Measurements from ENCODE around the gene MAD1L1. TPM values are rescaled to one million over a fixed set of nuclear protein-coding genes. Genes with fewer than 3 reads are reported as not detected.

MAD1L1 gene
- total and polyA plus RNA-seq, 2 of the 8 experiments (the other 6 are each of a cell fraction or from before 2014, with no cell fraction given): 40.4 to 44.6 TPM

GRCh38 chr7:1815051-1815481 lies 417.7 kb downstream of the MAD1L1 start:
- peaks cover 0 to 3% (median under 1%) of the 10 kb centered on the region in 4 experiments; a peak in 2 of 7 replicates for H3K4me1 ChIP-seq (replicated peaks in 1 of 4; ENCODE audit: control insufficient read depth in 3 of 4, insufficient read depth in 4 of 4, low read length in 3 of 4)
- H3K9me3 ChIP-seq (ENCODE audit: insufficient read depth in 2 of 2, low read depth in 1 of 2, low read length in 1 of 2): no peaks in the 10 kb centered on the region
- no peak overlapping the region for H3K4me2 ChIP-seq (ENCODE audit: insufficient read depth in 1 of 2, low read depth in 2 of 2, low read length in 2 of 2)
- H3K4ac ChIP-seq (replicated peaks; ENCODE audit: insufficient read length, low read depth, low read length): no peak overlapping the region
- no peak for DNase-seq (ENCODE audit: low read depth in 1 of 2, low spot score in 2 of 2)
- H4K8ac ChIP-seq (ENCODE audit: extremely low read depth, insufficient read depth, low read length): no peak overlapping the region
- no peak overlapping the region for H2BK120ac ChIP-seq (replicated peaks; ENCODE audit: low read depth, low read length)
- H3K79me1 ChIP-seq (ENCODE audit: low read depth, low read length): no peaks in the 10 kb centered on the region
- no peaks in the 10 kb centered on the region for H3K79me2 ChIP-seq (ENCODE audit: control insufficient read depth in 1 of 2, insufficient read depth in 2 of 2, low read length in 2 of 2)
- ChIA-PET CTCF (ENCODE audit: partially characterized antibody) (interaction anchor here (0.9 to 1.1 kb wide), 2 partner anchors 11 to 129 kb away, joined by 3 read pairs; no protein-coding TSS in a partner anchor), POLR2A (ENCODE audit: partially characterized antibody) (no interaction called here)
- H3K23me2 ChIP-seq (ENCODE audit: low read depth, low read length): no peaks in the 10 kb centered on the region
- no peak overlapping the region for H3K14ac ChIP-seq (ENCODE audit: insufficient read length)
- H2AFZ ChIP-seq (ENCODE audit: low read length): no peak overlapping the region
- H2BK5ac ChIP-seq (ENCODE audit: low read depth, low read length): no peak overlapping the region
- no peak overlapping the region for H2BK20ac ChIP-seq (ENCODE audit: low read length)
- 82% methylated on average over 9 of the region's 17 CpGs; no CpG with 5 or more reads in 1 of the 2 experiments for WGBS, 2 experiments (ENCODE audit: extremely low coverage in 1 of 2, insufficient coverage in 1 of 2, insufficient read length in 1 of 2, insufficient replicate concordance in 2 of 2, low coverage in 1 of 2, low lambda C conversion rate in 2 of 2, missing lambda C conversion rate in 1 of 2)
- FAIRE-seq: no peak
- no peak overlapping the region for H2BK15ac ChIP-seq (ENCODE audit: low read length)
- H4K91ac ChIP-seq (replicated peaks; ENCODE audit: insufficient read length, low read length): no peak overlapping the region
- H4K5ac ChIP-seq (ENCODE audit: insufficient read length, low read depth, low read length): no peak overlapping the region
- no peak overlapping the region for H2AK5ac ChIP-seq (ENCODE audit: low read depth, low read length)
- H3K27ac ChIP-seq (ENCODE audit: low read depth, low read length): no peak overlapping the region
- H3K18ac ChIP-seq (ENCODE audit: extremely low read depth, low read length): no peak overlapping the region
- no peak overlapping the region for H3K4me3 ChIP-seq (ENCODE audit: extremely low read depth in 1 of 4, insufficient read depth in 2 of 4, low read depth in 3 of 4, low read length in 4 of 4)
- H3K27me3 ChIP-seq (replicated peaks in 1 of 4; ENCODE audit: control insufficient read depth in 3 of 4, extremely low read depth in 1 of 4, insufficient read depth in 3 of 4, low read length in 3 of 4): no peaks in the 10 kb centered on the region
- H3K36me3 ChIP-seq (ENCODE audit: control insufficient read depth in 2 of 4, insufficient read depth in 4 of 4, low read length in 3 of 4): no peaks in the 10 kb centered on the region
- peaks cover 0 to 4% of the 10 kb centered on the region in 2 experiments for H4K20me1 ChIP-seq (replicated peaks in 1 of 2; ENCODE audit: control insufficient read depth in 1 of 2, insufficient read depth in 2 of 2, low read length in 2 of 2)
- no peak overlapping the region for H3K9ac ChIP-seq (replicated peaks in 1 of 4; ENCODE audit: extremely low read depth in 1 of 4, low read depth in 3 of 4, low read length in 3 of 4)
- H2BK12ac ChIP-seq (ENCODE audit: low read depth, low read length): no peak overlapping the region
- no peak overlapping the region for H3K56ac ChIP-seq (replicated peaks; ENCODE audit: insufficient read length, low read depth, low read length)
- H3K23ac ChIP-seq (ENCODE audit: insufficient read length): no peak overlapping the region
- TF ChIP-seq KDM4A (IDR thresholded peaks at IDR 0.05; ENCODE audit: low read depth, low read length, severe bottlenecking): no peak
- TF ChIP-seq CREB1 (IDR thresholded peaks at IDR 0.05): no peak
- TF ChIP-seq MAFK (IDR thresholded peaks at IDR 0.05; ENCODE audit: low read depth, low read length): no peak
- TF ChIP-seq TAF1 (IDR thresholded peaks at IDR 0.05; ENCODE audit: low read depth, low read length): no peak
- no peak for TF ChIP-seq BRCA1 (IDR thresholded peaks at IDR 0.05; ENCODE audit: low read depth, low read length)
- no peak for TF ChIP-seq TAF7 (optimal IDR thresholded peaks at IDR 0.05; ENCODE audit: borderline replicate concordance, low read depth, low read length)
- no peak for TF ChIP-seq CEBPB (IDR thresholded peaks at IDR 0.05; ENCODE audit: low read depth, low read length)
- no peak for TF ChIP-seq CHD2 (IDR thresholded peaks at IDR 0.05; ENCODE audit: low read length)
- no peak for TF ChIP-seq FOSL1 (IDR thresholded peaks at IDR 0.05; ENCODE audit: insufficient read depth, low read depth, low read length)
- TF ChIP-seq GABPA (IDR thresholded peaks at IDR 0.05; ENCODE audit: borderline replicate concordance, insufficient read depth, low read length): no peak
- TF ChIP-seq CBX8 (IDR thresholded peaks at IDR 0.05; ENCODE audit: borderline replicate concordance, low read depth, low read length): no peak
- TF ChIP-seq ATF3 (IDR thresholded peaks at IDR 0.05; ENCODE audit: insufficient read depth, low read depth, low read length): no peak
- TF ChIP-seq, protein P1, sequence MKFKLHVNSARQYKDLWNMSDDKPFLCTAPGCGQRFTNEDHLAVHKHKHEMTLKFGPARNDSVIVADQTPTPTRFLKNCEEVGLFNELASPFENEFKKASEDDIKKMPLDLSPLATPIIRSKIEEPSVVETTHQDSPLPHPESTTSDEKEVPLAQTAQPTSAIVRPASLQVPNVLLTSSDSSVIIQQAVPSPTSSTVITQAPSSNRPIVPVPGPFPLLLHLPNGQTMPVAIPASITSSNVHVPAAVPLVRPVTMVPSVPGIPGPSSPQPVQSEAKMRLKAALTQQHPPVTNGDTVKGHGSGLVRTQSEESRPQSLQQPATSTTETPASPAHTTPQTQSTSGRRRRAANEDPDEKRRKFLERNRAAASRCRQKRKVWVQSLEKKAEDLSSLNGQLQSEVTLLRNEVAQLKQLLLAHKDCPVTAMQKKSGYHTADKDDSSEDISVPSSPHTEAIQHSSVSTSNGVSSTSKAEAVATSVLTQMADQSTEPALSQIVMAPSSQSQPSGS (IDR thresholded peaks at IDR 0.05; ENCODE audit: low read length): no peak
